Bronchial epithelial cell (primary cell): ENCODE data around the gene CTDSP2. TPM values are rescaled to one million over a fixed set of nuclear protein-coding genes. Genes with fewer than 3 reads are reported as not detected.
A peak's percentile ranks its signal among the peaks of the same experiment; 100 is the strongest.

Experiments
- DNase-seq: peaks from one replicate; pipeline ENCODE4 v3.0.0-alpha.2; 2010; ENCODE audit warnings: low read depth
- FAIRE-seq: peaks from 2 replicates; lab custom pipeline; 2011; peaks lifted over from hg19 to GRCh38; lab: Jason Lieb, UNC
- H3K27me3 ChIP-seq: 2 replicates; pipeline ENCODE4 v1.5.1; 2011; ENCODE audit warnings: low read length; ENCODE audit not compliant: control insufficient read depth, insufficient read depth
- H3K36me3 ChIP-seq: 2 replicates; pipeline ENCODE4 v1.5.1; 2011; ENCODE audit warnings: low read length; ENCODE audit not compliant: control insufficient read depth, insufficient read depth
- H3K4me3 ChIP-seq: 2 replicates; pipeline ENCODE4 v1.5.1; 2011; ENCODE audit warnings: mild to moderate bottlenecking, low read depth, low read length, control low read depth
- total RNA-seq: library from RNA; depleted of rRNA; stranded (reverse); fragments of >200 nt; gene quantifications from 2 replicates; pipeline ENCODE4 v1.2.1, GENCODE V29; 2014
- TF ChIP-seq, protein P1 (sequence below): IDR thresholded peaks from 2 replicates; pipeline ENCODE4 v1.5.1; 2011; ENCODE audit warnings: mild to moderate bottlenecking, moderate library complexity, low read length, control low read depth, inconsistent platforms; ENCODE audit not compliant: insufficient read depth, severe bottlenecking

CTDSP2 gene, protein sequence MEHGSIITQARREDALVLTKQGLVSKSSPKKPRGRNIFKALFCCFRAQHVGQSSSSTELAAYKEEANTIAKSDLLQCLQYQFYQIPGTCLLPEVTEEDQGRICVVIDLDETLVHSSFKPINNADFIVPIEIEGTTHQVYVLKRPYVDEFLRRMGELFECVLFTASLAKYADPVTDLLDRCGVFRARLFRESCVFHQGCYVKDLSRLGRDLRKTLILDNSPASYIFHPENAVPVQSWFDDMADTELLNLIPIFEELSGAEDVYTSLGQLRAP
- total RNA-seq, result 29.3 and 36.3 TPM in 2 replicates

- Histone ChIP-seq H3K4me3 (peak within 1 kb of the TSS; percentile 96), H3K36me3 (no peaks in the 10 kb centered on the region), H3K27me3 (peaks cover 1% of the 10 kb centered on the region)
- DNase-seq (peak; percentile 88), FAIRE-seq (no peak)
- TF ChIP-seq, protein P1, sequence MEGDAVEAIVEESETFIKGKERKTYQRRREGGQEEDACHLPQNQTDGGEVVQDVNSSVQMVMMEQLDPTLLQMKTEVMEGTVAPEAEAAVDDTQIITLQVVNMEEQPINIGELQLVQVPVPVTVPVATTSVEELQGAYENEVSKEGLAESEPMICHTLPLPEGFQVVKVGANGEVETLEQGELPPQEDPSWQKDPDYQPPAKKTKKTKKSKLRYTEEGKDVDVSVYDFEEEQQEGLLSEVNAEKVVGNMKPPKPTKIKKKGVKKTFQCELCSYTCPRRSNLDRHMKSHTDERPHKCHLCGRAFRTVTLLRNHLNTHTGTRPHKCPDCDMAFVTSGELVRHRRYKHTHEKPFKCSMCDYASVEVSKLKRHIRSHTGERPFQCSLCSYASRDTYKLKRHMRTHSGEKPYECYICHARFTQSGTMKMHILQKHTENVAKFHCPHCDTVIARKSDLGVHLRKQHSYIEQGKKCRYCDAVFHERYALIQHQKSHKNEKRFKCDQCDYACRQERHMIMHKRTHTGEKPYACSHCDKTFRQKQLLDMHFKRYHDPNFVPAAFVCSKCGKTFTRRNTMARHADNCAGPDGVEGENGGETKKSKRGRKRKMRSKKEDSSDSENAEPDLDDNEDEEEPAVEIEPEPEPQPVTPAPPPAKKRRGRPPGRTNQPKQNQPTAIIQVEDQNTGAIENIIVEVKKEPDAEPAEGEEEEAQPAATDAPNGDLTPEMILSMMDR, result no peak
Observed at GRCh38 chr12:57846577-57847319, at the start of gene CTDSP2. CTDSP2 (minus strand) TSS chr12:57846729; CDS start chr12:57846435, 294 bp downstream.

- DNase-seq (no peak), FAIRE-seq (no peak)
- TF ChIP-seq, protein P1, result no peak
- Histone ChIP-seq H3K4me3 (peak overlapping the region; percentile 47), H3K36me3 (no peaks in the 10 kb centered on the region), H3K27me3 (no peaks in the 10 kb centered on the region)
Observed at GRCh38 chr12:57896115-57896433, 49.5 kb upstream of the CTDSP2 start.

DNA sequence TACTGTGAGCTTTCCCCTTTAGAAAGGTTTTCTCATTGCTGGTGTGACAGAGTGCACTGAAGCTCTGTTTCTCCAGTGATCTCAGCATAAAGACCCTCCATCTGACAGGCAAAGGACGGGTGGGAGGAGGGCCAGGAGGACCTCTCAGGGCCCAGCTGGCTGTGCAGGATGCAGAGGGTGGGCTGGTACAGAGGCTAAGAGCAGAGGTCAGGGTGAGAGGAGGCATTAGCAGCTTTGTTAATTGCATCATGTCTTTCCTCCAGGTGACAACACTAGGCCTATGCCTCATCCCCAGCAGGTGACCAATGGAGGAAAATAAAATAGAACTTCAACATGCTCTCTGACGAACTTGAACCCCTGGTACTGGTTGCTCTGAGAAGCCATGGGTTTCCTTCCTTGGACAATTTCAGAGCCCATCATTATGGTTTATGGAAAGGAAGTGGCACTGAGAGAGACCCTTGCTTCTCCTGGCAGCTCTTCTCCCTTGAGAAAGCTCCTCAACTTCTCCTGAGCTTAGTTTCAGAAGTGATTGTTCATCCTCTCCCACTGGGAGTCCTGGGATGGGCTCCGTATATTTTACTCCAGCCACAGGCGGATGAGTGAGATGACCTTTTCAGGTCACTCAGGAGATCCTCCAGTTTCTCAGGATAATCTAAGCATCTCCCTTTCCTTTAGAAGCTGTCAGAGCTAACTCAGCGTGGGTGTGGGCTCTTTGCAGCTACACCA is 49.0 kb upstream of the CTDSP2 start:
- H3K36me3 ChIP-seq, result no peaks in the 10 kb centered on the region
- FAIRE-seq, result no peak
- no peaks in the 10 kb centered on the region for H3K27me3 ChIP-seq
- DNase-seq, result no peak
- no peak overlapping the region for H3K4me3 ChIP-seq
- TF ChIP-seq, protein P1, result no peak

DNA sequence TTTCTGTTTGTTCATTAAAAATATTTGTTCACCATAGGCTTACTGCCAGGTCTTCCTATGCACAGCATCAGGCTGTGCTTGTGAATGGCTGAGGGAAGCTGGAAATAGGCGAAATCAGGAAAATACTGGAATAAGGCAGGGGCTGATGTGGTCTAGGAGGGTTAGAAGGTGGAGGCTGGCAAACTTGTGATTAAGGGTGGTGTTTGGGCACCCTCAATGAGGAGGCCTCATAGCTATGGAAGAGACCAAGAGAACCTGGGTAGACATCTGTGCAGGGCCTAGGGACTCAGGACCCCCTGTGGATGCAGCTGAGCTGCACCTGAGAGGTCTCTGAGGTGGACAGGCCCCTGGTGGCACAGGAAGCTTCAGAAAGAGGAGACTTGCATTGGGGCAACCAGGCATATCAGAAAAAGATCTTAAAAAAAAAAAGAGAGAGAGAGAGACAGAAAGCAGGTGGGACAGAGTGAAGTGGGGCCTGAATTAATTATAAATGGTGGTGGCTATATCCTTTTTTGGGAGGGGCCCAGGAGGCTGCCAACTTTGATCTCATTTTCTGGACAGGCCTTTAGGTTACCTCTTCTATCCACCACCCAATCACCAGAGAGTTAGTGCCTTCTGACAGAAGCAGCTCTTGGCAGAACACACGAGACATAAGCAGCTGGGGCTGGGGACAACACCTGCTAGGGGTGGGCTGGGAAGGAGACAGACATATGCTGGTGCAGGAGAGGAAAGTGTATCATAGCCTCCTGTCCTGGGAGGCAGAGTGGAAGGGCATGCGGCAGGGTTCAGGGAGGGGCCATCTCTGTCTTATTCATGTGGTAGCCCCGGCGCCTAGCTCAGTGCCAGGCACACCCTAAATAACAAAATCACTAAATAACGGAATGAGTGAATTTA is 48.1 kb upstream of the CTDSP2 start:
- DNase-seq (no peak), FAIRE-seq (no peak)
- TF ChIP-seq, protein P1, result no peak

More for the DNA sequence above, 48.1 kb upstream of the CTDSP2 start:
- Histone ChIP-seq H3K4me3 (no peak overlapping the region), H3K36me3 (no peaks in the 10 kb centered on the region), H3K27me3 (no peaks in the 10 kb centered on the region)
